SK-N-MC (cell line): Measurements from ENCODE around the gene VOPP1.

Source experiments
- EZH2 ChIP-seq: fragments of 200-600 bp; sonication (generic); IDR thresholded peaks from one replicate; pipeline ENCODE4 v1.6.1; 2017; ENCODE audit warnings: antibody characterized with exemption
- POLR2AphosphoS5 ChIP-seq: IDR thresholded peaks from 2 replicates; pipeline ENCODE4 v1.6.1; 2012; ENCODE audit warnings: mild to moderate bottlenecking, low read depth, low read length, borderline replicate concordance

DNA sequence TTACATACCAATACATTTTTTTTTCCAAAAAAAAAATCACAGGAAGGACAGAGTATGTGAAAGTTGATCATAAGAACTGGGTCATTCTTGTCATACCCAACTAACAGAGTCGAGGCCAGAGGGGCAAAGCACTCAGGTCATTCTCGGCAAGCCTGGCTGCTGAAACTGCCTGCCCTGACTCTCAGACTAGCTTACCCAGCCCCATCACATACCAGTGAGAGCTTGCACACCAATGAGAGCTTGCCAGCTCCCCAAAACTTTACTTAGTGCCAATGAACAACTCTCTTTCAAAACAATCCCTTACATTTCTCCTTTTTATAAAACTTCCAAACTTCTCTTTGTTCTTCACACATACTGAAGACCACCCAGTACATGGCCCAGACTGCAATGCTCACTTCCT is 48.9 kb downstream of the VOPP1 start:
- no peak for TF ChIP-seq EZH2
- TF ChIP-seq POLR2AphosphoS5, result no peak
